KOPT-K1 (cell line): ENCODE measurements around the gene IP6K1.
A peak's percentile ranks its signal among the peaks of the same experiment; 100 is the strongest.
"Not testable (repeated sequence)": the region's sequence is repeated elsewhere in the genome, so short reads cannot be mapped to it uniquely, and the experiment has no call there.

Source experiments
- H3K27ac ChIP-seq: fragments of 200-600 bp; sonication (generic); 2 replicates; pipeline ENCODE4 v1.5.1; 2016; ENCODE audit warnings: antibody characterized with exemption, mild to moderate bottlenecking, low read depth, low read length; ENCODE audit not compliant: poor library complexity, severe bottlenecking
- H3K36me3 ChIP-seq: fragments of 200-600 bp; sonication (generic); 2 replicates; pipeline ENCODE4 v1.5.1; 2017; ENCODE audit warnings: antibody characterized with exemption, mild to moderate bottlenecking, low read length, moderate library complexity; ENCODE audit not compliant: insufficient read depth
- H3K9me3 ChIP-seq: fragments of 200-600 bp; sonication (generic); 2 replicates; pipeline ENCODE4 v1.5.1; 2017; ENCODE audit warnings: antibody characterized with exemption, low read length, mild to moderate bottlenecking; ENCODE audit not compliant: insufficient read depth, poor library complexity, severe bottlenecking

IP6K1 gene

DNA sequence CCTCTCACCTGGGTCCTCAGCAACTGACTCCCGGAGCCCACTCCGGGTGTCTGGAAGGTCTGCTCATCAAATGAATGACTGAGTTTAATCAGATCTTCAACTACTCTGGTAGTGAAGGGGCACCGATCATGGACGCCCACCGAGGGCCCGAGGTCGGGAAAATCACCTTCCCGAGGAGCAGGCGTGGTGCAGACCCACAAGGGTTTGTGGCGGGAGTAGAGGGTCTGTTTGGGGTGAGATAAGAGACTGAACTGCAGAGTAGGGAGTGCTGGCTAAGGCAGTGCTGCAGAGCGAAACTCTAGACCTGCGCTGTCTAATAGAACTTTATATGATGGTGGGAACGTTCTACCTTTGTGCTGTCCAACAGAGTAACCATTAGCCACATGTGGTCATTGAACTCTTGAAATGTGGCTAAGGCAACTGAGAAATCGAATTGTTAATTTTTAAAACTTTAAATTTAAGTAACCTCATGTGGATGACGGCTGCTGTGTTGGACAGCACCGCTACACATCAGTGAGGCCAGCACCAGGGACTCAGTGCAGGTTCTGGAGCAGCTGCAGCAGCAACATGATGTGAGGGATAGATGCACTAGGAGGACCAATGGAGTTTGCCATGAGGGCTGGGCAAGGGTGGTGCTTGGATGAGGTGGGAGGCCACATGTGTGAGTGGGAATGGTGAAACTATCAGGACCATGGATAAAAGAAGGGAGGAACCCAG is 96.3 kb downstream of the IP6K1 start:
- H3K27ac ChIP-seq: peak overlapping the region; percentile 77
- H3K9me3 ChIP-seq, H3K36me3 ChIP-seq: not testable (repeated sequence)

DNA sequence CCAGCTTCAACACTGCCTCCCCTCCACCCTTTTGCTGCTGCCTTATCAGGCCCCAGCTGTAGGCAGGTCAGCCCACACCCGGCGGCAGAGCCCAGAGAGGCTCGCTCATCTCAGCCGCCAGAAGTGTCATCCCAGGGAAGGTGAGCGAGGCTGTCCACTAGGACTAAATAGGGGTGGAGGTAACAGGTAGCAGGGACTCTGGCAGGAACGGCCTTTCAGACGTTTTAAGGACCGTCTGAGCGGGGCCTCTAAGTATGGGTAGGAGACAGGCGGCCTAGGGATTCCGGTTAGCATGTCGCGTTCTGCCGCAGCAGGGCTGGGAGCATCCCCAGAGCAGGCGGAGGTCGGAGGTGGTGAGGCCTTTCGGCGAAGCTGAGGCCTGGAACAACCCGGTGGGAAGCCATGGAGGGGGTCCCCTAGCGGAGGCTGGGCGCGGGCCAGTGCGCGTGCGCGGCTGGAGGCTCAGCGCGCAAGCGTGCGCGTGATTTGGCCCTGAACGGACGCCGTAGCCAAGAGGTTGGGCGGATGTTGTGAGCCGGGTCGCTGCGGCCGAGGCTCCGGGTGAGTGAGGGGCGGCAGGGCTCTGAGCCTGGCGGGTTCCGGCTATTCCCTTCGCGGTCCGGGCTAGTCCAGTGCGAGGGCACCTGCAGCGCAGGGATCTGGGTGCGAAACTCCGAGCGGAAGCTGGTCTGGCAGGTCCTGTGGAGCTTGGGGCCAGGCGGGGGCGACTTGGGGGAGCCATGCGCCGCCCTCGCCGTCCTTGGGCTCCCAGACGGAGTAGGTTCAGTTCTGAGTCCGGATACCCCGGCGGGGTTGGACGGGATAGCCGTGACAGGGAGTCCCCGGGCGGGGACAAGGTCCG is 97.1 kb downstream of the IP6K1 start, which contains the start of the genes MST1 and RNF123:
TSS of gene MST1 (minus strand) at position 429 of the 862 bp plus-strand sequence. CDS start 783 bp downstream, outside the sequence.
TSS of gene RNF123 (plus strand) at position 512 of the 862 bp plus-strand sequence. CDS start 1,609 bp downstream, outside the sequence.
- Histone ChIP-seq H3K27ac (peak within 1 kb of the TSS; percentile 77), H3K36me3 (peaks cover 6% of the 10 kb centered on the region; the same call in 1 of the 2 replicates), H3K9me3 (no peaks in the 10 kb centered on the region)

DNA sequence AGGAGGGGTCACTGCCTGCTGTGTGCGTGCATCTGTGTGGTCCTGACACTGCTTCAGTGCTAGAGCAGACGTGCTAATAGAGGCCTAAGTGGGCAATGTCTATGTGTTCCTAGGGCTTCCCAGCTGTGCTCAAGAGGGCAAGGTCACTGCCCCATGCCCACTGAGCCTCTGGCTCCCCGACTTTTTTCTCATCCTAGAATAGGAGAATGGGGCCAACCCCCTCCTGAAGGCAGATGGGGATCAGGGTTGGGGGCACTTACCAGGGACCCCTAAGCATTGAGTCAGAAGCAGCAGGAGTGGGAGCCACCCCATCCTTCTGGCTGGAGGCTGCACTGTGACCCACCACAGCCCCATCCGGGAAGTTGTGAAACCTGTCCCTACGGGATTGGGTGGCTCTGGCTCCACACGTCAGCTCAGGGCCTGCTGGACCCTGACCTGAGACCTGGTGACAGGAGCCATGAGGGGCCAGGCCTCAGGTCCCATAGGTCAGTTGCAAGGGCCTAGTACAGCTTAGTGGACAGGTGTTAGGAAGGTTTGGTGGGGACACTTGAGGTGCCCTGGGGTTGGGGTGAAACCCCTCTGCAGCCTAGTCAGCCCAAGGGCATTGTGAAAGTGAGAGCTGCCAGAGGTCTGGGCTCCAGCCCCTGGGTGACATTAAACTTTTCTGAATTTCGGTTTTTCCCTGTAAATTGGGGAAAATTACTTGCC is 97.8 kb downstream of the IP6K1 start:
- not testable (repeated sequence) for H3K9me3 ChIP-seq
- Histone ChIP-seq H3K36me3 (peaks cover 11% of the 10 kb centered on the region), H3K27ac (peak overlapping the region; percentile 77)

DNA sequence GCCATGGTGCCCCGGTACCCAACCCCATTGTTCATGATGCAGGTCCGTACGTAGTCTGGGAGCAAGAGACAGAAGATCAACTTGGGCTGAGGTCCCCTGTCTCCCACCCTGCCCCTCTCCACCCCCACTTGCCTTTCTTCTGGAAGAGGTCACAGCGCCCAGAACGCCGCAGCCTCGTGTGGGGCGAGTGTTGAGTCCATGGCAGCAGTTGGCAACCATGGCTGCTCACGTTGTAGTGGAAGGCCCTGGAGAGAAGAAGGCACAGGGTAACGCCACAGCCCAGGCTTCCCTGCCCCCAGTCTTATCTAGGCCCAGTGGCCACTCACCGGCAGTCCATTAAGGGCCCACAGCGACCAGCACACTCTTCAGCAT is 98.9 kb downstream of the IP6K1 start:
- not testable (repeated sequence) for H3K27ac ChIP-seq, H3K9me3 ChIP-seq
- H3K36me3 ChIP-seq: peaks cover 22% of the 10 kb centered on the region

DNA sequence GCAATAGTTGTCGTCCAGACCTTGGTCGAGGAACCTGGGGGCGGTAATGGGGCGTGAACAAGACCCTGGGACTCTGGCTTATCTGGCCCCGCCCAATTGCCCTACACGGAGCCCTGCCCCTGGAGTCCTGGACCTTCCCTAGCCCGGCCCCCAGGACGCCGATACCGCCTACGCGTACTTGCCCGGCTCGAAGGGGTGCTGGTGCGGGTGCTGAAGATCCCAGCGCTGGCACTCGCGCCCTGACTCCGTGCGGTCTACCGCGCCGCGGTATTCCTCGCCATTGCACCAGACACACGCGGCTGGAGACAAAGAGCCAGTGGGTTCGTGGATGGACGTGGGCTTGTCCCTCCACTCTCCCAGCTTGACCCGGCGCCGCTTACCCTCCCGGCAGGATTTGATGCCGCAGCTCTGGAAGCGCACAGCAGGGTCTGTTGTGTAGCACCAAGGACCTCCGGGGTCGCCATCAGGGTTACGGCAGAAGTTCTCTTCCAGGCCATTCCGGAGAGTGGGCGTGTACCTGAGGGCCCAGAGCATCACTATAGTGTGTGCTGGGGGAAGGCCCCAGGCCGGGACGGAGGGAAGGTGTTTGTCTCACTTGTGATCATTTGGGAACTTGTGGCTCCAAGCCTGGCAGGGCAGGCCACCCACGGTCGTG is 99.4 kb downstream of the IP6K1 start:
- peaks cover 27% of the 10 kb centered on the region for H3K36me3 ChIP-seq
- not testable (repeated sequence) for H3K27ac ChIP-seq

DNA sequence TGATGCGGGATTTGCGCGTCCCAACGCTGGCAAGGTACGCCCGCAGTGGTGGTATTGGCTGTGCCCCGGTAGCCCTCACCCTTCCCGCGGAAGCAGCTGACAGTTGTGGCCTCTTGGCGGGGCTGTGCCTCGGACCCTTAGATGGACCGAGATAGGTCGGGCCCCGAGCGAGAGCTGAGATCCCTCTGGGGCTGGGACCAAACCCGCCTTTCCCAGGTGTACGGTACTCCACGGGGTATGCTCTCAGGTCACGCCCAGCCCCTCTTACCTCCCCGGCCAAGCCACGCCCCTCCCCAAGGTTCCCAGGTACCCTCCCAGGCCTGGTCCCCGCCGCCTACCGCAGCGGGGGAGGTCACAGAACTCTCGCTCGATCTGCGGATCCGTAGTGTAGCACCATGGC is 100.0 kb downstream of the IP6K1 start:
- peaks cover 32% of the 10 kb centered on the region for H3K36me3 ChIP-seq
- H3K27ac ChIP-seq, H3K9me3 ChIP-seq: not testable (repeated sequence)

More for the DNA sequence above, 99.4 kb downstream of the IP6K1 start:
- not testable (repeated sequence) for H3K9me3 ChIP-seq

DNA sequence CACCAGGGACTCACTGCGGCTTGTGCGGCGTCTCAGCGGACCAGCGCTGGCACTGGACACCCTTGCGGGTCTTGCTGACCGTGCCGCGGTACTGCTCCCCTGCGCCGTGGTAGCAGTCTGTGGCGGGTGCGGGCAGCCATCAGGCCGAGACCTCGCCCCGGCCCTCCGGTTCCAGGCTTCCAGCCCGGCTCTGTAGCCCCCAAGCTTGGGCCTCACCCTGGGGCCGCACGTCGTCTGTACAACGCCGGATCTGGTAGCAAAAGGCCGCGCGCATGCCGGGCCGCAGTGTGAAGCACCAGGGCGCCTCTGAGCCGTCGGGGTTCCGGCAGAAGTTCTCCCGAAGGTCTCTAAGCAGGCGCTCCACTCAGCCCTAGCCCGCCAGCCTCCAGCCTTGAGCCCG is 100.5 kb downstream of the IP6K1 start:
- not testable (repeated sequence) for H3K27ac ChIP-seq
- H3K36me3 ChIP-seq: peaks cover 37% of the 10 kb centered on the region

DNA sequence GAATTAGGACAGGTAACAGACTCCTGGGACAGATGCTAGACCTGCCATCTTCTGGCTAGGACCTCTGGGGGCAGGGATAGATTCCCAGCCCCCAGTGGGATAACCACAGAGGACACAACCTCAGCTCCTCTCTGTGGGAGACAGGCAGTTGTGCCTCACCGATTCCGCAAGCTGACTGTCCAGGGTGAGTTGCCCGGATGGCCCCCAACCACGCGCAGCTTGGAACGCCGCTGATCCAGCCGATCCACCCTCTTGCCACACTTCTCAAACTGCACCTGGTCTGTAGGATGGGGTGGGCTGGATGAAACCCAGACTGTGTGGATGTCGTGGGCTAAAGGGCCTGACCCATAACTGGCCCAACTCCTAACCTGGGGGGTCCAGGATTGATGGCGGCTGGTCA is 101.2 kb downstream of the IP6K1 start:
- H3K9me3 ChIP-seq, H3K27ac ChIP-seq: not testable (repeated sequence)
- peaks cover 45% of the 10 kb centered on the region for H3K36me3 ChIP-seq

More for the DNA sequence above, 100.5 kb downstream of the IP6K1 start:
- not testable (repeated sequence) for H3K9me3 ChIP-seq

DNA sequence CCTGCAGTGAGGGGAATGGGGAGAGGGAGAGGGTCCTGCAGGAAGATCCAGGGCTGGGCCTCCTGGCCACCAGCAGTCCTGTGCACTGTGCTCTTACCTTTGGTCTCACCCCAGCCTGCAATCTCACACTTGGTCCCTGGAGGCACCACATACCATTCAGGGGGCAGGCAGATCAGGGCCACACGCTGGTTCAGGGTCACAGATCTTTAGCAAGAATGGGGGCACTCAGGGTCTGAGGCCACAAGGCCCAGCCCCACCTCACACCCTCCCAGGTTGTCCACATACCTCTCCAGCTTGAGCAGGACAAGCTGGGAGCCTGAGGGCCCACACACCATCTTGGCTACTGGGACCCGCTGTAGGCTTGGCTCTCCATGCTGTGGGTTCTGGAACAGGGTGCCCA is 101.9 kb downstream of the IP6K1 start:
- peaks cover 51% of the 10 kb centered on the region for H3K36me3 ChIP-seq
- H3K27ac ChIP-seq, H3K9me3 ChIP-seq: not testable (repeated sequence)

DNA sequence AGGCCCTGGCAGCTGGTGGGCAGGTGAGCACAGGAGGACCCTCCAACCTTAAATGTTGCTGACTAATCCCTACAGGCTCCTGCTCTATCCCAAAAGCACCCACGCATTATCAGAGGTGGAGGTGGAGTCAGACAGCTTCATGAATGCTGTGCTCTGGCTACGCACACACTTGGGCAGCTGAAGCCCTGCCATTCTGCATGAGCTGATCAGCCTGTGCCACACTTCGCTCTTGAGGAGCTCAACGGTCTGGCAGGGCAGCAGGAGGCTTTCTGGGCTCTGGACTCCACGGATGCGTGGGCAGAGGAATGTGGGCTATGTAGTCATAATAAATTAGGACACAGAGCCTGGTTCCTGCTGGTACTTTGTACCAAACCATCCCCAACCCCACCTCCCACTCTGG is 103.2 kb downstream of the IP6K1 start:
- no peaks in the 10 kb centered on the region for H3K9me3 ChIP-seq
- no peak overlapping the region for H3K27ac ChIP-seq
- peaks cover 64% of the 10 kb centered on the region for H3K36me3 ChIP-seq

DNA sequence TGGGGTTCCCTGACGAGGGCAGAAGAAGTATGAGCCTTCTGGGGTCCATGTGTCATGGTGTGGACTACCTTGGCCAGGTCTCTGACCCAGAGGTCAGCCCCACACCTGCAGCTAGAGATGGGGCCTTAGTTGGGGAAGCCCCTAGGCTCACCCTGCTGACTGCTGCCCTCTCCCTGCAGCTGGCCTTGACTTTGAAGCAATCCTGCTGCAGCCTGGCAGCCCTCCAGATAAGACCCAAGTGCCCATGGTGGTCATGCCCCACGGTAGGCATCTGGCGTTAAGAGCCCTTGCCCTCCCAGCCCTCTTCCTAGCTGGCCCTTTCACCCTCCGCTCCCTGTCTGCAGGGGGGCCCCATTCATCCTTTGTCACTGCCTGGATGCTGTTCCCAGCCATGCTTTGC is 104.8 kb downstream of the IP6K1 start:
- Histone ChIP-seq H3K9me3 (no peaks in the 10 kb centered on the region), H3K27ac (no peak overlapping the region), H3K36me3 (peaks cover 80% of the 10 kb centered on the region)

DNA sequence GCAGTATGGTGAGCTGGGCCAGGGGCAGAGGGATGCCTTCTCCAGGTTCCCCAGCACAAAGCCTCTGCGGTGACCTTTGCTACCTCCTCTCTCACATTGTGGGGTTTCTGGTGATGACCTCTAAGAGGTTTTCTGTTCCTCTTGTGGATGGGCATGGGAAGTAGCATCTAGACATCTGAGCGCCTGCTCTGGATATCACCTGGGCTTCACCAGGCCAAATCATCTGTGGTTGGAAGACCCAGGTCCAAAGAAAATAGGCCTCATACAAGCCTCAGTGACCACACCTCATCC is 105.2 kb downstream of the IP6K1 start:
- H3K27ac ChIP-seq: no peak overlapping the region
- no peaks in the 10 kb centered on the region for H3K9me3 ChIP-seq
- peaks cover 84% of the 10 kb centered on the region for H3K36me3 ChIP-seq

DNA sequence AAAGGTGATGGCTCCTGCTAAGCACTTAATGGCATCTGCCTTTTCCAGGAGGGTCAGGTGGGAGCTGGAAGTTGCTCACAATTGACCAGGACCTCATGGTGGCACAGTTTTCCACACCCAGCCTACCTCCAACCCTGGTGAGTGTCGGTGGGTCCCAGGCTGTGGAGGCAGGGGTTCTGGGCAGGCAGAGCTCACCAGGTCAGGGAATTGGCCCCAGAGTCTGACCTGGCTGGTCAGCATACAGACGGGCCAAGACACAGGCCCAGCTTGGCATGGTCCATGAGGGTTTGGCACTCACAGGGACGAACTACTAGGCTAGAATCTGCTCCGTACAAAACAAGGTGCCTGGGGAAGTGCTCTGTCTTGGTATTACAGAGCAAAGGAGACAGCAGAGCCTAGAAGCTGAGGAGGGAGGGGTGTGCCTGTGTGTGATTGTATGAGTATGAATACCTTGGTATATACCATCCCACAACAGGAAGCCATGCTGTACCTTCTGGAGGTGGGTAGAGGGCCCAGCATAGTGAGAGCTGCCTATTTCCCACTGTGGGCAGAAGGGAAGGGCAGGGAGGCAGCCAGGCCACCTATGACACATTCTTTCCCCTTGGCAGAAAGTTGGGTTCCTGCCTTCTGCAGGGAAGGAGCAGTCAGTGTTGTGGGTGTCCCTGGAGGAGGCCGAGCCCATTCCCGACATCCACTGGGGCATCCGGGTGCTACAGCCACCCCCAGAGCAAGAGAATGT is 105.7 kb downstream of the IP6K1 start:
- H3K9me3 ChIP-seq: no peaks in the 10 kb centered on the region
- H3K27ac ChIP-seq: no peak overlapping the region
- peaks cover 89% of the 10 kb centered on the region for H3K36me3 ChIP-seq

DNA sequence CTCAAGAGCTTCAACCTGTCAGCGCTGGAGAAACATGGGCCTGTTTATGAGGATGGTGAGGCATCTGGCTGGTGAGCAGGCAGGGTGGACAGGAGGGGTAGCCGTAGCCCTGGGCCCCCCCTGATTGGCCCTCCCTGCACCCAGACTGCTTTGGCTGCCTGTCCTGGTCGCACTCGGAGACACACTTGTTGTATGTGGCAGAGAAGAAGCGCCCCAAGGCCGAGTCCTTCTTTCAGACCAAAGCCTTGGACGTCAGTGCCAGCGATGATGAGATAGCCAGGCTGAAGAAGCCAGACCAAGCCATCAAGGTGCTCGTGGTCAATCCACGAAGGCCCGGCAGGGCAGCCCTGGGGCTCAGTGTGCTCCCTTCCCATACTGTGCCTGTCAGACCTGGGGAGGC is 110.4 kb downstream of the IP6K1 start:
- peaks cover 55% of the 10 kb centered on the region for H3K36me3 ChIP-seq
- peak overlapping the region; percentile 2 for H3K27ac ChIP-seq
- H3K9me3 ChIP-seq: no peaks in the 10 kb centered on the region
